K562 (cell line): Measurements from ENCODE around the gene KCNK2.

Experiments used
- CEBPB ChIP-seq: fragments of 450-650 bp; IDR thresholded peaks from 2 replicates; pipeline ENCODE4 v1.6.1; 2016; ENCODE audit warnings: missing genetic modification characterization, missing compliant biosample characterization
- CHD4 ChIP-seq: fragments of 200-600 bp; sonication (generic); IDR thresholded peaks from 3 replicates; pipeline ENCODE4 v1.6.1; 2012; ENCODE audit warnings: low read depth, mild to moderate bottlenecking, mixed read lengths, low read length, inconsistent platforms; ENCODE audit not compliant: insufficient read depth, insufficient replicate concordance, poor library complexity, severe bottlenecking
- FOXP1 ChIP-seq: sonication (generic); formaldehyde crosslinking; IDR thresholded peaks from 2 replicates; pipeline ENCODE4 v1.8.0; 2022; ENCODE audit warnings: mild to moderate bottlenecking, missing genetic modification reagents
- HNRNPUL1 ChIP-seq: fragments of 200-400 bp; formaldehyde crosslinking; IDR thresholded peaks from 2 replicates; pipeline ENCODE4 v1.6.1; 2017; ENCODE audit warnings: low read length
- SFPQ ChIP-seq: fragments of 200-400 bp; formaldehyde crosslinking; IDR thresholded peaks from 2 replicates; pipeline ENCODE4 v1.6.1; 2017; ENCODE audit warnings: mild to moderate bottlenecking, low read depth, low read length, moderate library complexity
- SMC3 ChIP-seq: conservative IDR thresholded peaks from 2 replicates; pipeline ENCODE4 v1.6.1; 2011; ENCODE audit warnings: low read depth, low read length, improper control_type of control experiment; ENCODE audit not compliant: insufficient read depth
- TFE3 ChIP-seq: fragments of 450-650 bp; formaldehyde crosslinking; IDR thresholded peaks from 2 replicates; pipeline ENCODE4 v1.4.0; 2020; ENCODE audit warnings: mild to moderate bottlenecking, mixed read lengths
- ZNF280A ChIP-seq: fragments of 450-650 bp; IDR thresholded peaks from 2 replicates; pipeline ENCODE4 v1.6.1; 2018; ENCODE audit warnings: mild to moderate bottlenecking, low read depth; ENCODE audit not compliant: partially characterized antibody
- ZNF449 ChIP-seq: fragments of 250-450 bp; sonication (Bioruptor Pico); IDR thresholded peaks from 2 replicates; pipeline ENCODE4 v1.8.0; 2022; ENCODE audit warnings: moderate library complexity, mild to moderate bottlenecking, inconsistent platforms

- TF ChIP-seq CHD4 (no peak), ZNF280A (no peak), CEBPB (no peak), HNRNPUL1 (no peak), SFPQ (no peak), TFE3 (CRISPR knock-in tag) (no peak), FOXP1 (CRISPR knock-in tag) (no peak), SMC3 (no peak), ZNF449 (CRISPR knock-in tag) (no peak)
These were observed 197.1 kb downstream of the KCNK2 start for GRCh38 chr1:215279682-215280081.
